DND-41 (cell line): ENCODE data around the gene FAM222B.

ENCODE experiments used
- EZH2 ChIP-seq: IDR thresholded peaks from 3 replicates; pipeline ENCODE4 v1.6.1; 2012; ENCODE audit warnings: borderline replicate concordance, low read depth, mild to moderate bottlenecking, moderate library complexity, low read length, inconsistent platforms; ENCODE audit not compliant: severe bottlenecking
- TF ChIP-seq, protein P1 (sequence below): IDR thresholded peaks from 2 replicates; pipeline ENCODE4 v1.5.1; 2012; ENCODE audit warnings: borderline replicate concordance, low read length, moderate library complexity, mild to moderate bottlenecking; ENCODE audit not compliant: poor library complexity, severe bottlenecking; ENCODE audit errors: extremely low read depth

DNA sequence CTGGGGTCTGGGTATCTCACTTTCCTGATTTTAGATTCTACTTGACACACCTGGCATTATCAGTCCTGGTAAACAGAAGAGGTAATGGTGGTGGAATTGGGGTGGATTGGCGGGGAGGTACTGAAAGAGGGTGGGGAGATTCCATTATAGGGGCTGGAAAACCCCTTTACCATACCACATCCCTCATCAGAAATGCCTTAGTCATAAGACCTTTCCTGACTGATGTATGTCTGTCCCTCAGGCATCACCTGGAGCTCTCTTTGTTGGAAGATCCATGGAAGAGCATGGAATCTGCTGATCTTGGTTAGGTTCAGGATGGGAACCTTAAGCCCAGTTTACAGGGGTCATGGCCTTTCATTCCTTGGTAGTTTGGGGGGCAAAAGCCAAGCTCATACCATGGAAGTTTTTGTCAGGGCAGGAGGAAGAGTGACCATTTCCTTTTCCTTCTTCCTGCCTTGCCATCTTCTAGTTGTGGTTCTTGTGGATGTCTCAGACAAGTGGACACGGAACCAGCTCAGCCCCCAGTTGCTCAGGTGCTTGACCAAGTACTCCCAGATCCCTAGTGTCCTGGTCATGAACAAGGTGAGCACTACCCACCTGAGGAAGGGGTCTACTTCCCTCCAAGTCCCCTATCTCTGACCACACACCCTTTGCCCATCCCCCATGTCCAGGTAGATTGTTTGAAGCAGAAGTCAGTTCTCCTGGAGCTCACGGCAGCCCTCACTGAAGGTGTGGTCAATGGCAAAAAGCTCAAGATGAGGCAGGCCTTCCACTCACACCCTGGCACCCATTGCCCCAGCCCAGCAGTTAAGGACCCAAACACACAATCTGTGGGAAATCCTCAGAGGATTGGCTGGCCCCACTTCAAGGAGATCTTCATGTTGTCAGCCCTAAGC lies 15.6 kb upstream of the FAM222B start:
- TF ChIP-seq, protein P1, sequence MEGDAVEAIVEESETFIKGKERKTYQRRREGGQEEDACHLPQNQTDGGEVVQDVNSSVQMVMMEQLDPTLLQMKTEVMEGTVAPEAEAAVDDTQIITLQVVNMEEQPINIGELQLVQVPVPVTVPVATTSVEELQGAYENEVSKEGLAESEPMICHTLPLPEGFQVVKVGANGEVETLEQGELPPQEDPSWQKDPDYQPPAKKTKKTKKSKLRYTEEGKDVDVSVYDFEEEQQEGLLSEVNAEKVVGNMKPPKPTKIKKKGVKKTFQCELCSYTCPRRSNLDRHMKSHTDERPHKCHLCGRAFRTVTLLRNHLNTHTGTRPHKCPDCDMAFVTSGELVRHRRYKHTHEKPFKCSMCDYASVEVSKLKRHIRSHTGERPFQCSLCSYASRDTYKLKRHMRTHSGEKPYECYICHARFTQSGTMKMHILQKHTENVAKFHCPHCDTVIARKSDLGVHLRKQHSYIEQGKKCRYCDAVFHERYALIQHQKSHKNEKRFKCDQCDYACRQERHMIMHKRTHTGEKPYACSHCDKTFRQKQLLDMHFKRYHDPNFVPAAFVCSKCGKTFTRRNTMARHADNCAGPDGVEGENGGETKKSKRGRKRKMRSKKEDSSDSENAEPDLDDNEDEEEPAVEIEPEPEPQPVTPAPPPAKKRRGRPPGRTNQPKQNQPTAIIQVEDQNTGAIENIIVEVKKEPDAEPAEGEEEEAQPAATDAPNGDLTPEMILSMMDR: no peak
- no peak for TF ChIP-seq EZH2
